SU-DHL-6 (cell line): Measurements from ENCODE around the gene TEDC1.

Experiments used
- H2AFZ ChIP-seq: fragments of 200-600 bp; sonication (generic); 2 replicates; pipeline ENCODE4 v1.6.1; 2014; ENCODE audit warnings: low read depth, mild to moderate bottlenecking, moderate library complexity, mixed read lengths, antibody characterized with exemption, low read length; ENCODE audit not compliant: severe bottlenecking
- H3F3A ChIP-seq: fragments of 200-600 bp; shearing (Covaris generic); 2 replicates; pipeline ENCODE4 v1.6.0; 2016; ENCODE audit warnings: antibody characterized with exemption, mild to moderate bottlenecking; ENCODE audit not compliant: insufficient read depth
- H3K27ac ChIP-seq: fragments of 200-600 bp; sonication (generic); 2 replicates; pipeline ENCODE4 v1.5.1; 2016; ENCODE audit warnings: low read depth, mild to moderate bottlenecking, low read length, moderate library complexity, mixed read lengths
- H3K27me3 ChIP-seq: fragments of 200-600 bp; sonication (generic), shearing (Covaris generic); 2 replicates; pipeline ENCODE4 v1.6.0; 2014; ENCODE audit warnings: mild to moderate bottlenecking, low read length
- H3K36me3 ChIP-seq: fragments of 200-600 bp; sonication (generic); 2 replicates; pipeline ENCODE4 v1.6.1; 2014; ENCODE audit warnings: mild to moderate bottlenecking, low read length, mixed read lengths
- H3K4me2 ChIP-seq: fragments of 300-600, 200-600 bp; shearing (Covaris generic), sonication (generic); 2 replicates; pipeline ENCODE4 v1.6.0; 2014; ENCODE audit warnings: low read length, low read depth, mild to moderate bottlenecking; ENCODE audit not compliant: poor library complexity, severe bottlenecking
- H3K4me3 ChIP-seq: fragments of 200-600 bp; sonication (generic); 2 replicates; pipeline ENCODE4 v1.5.1; 2014; ENCODE audit warnings: antibody characterized with exemption, low read length, mild to moderate bottlenecking, mixed read lengths; ENCODE audit not compliant: insufficient read depth, poor library complexity, severe bottlenecking
- H3K79me2 ChIP-seq: fragments of 200-600 bp; sonication (generic); 2 replicates; pipeline ENCODE4 v1.6.1; 2014; ENCODE audit warnings: mild to moderate bottlenecking, low read length, moderate library complexity; ENCODE audit not compliant: insufficient read depth
- H3K9ac ChIP-seq: fragments of 200-600 bp; sonication (generic); 2 replicates; pipeline ENCODE4 v1.7.0; 2014; ENCODE audit warnings: mild to moderate bottlenecking, low read length
- H3K9me2 ChIP-seq: fragments of 200-600 bp; sonication (generic); replicated peaks from 2 replicates; pipeline ENCODE4 v1.6.1; 2014; ENCODE audit warnings: low read length; ENCODE audit not compliant: insufficient read depth
- H3K9me3 ChIP-seq: fragments of 200-600 bp; sonication (generic); 2 replicates; pipeline ENCODE4 v1.6.1; 2014; ENCODE audit warnings: low read length, mixed read lengths; ENCODE audit not compliant: insufficient read depth
- H4K20me1 ChIP-seq: fragments of 200-600 bp; sonication (generic); 2 replicates; pipeline ENCODE4 v1.6.1; 2014; ENCODE audit warnings: low read depth, mild to moderate bottlenecking, antibody characterized with exemption, low read length, moderate library complexity, mixed read lengths
- EZH2phosphoT487 ChIP-seq: fragments of 200-600 bp; sonication (generic), shearing (Covaris generic); conservative IDR thresholded peaks from 2 replicates; pipeline ENCODE4 v1.6.1; 2018; ENCODE audit warnings: mild to moderate bottlenecking, antibody characterized with exemption, low read length, moderate library complexity, mixed read lengths
- TF ChIP-seq, protein P1 (sequence below): fragments of 200-600 bp; sonication (generic); IDR thresholded peaks from one replicate; pipeline ENCODE4 v1.5.1; 2017; ENCODE audit warnings: antibody characterized with exemption, mild to moderate bottlenecking, low read length, moderate library complexity; ENCODE audit not compliant: insufficient read depth, poor library complexity, severe bottlenecking

TEDC1 gene

DNA sequence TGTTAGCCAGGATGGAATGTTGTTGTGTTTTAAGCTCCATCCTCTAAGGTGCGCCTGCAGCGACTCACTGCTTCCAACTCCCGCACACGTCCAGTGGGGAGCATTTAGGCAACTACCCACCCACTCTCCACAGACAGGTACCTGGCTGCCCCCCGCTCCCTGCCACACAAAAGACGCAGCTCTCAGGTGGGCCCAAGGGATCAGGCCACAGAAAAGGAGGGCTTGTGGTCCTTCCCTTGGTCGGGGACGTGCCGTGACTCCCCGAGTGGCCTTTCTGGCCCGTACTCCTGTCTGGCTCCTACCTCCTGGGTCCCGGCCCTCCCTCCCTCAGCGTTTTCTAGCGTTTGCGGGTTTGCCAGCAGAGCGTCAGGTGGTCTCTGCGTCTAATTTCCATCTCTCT, 16.2 kb downstream of the TEDC1 start:
- Histone ChIP-seq H3K9ac (no peak overlapping the region), H4K20me1 (no peaks in the 10 kb centered on the region), H3K27ac (no peak overlapping the region), H3K9me2 (no peaks in the 10 kb centered on the region), H3K79me2 (no peaks in the 10 kb centered on the region), H3K4me2 (no peak overlapping the region), H3K9me3 (no peaks in the 10 kb centered on the region), H3K36me3 (no peaks in the 10 kb centered on the region), H3K4me3 (no peak overlapping the region), H3K27me3 (no peaks in the 10 kb centered on the region), H3F3A (no peaks in the 10 kb centered on the region), H2AFZ (no peak overlapping the region)
- no peak for TF ChIP-seq EZH2phosphoT487
- TF ChIP-seq, protein P1, sequence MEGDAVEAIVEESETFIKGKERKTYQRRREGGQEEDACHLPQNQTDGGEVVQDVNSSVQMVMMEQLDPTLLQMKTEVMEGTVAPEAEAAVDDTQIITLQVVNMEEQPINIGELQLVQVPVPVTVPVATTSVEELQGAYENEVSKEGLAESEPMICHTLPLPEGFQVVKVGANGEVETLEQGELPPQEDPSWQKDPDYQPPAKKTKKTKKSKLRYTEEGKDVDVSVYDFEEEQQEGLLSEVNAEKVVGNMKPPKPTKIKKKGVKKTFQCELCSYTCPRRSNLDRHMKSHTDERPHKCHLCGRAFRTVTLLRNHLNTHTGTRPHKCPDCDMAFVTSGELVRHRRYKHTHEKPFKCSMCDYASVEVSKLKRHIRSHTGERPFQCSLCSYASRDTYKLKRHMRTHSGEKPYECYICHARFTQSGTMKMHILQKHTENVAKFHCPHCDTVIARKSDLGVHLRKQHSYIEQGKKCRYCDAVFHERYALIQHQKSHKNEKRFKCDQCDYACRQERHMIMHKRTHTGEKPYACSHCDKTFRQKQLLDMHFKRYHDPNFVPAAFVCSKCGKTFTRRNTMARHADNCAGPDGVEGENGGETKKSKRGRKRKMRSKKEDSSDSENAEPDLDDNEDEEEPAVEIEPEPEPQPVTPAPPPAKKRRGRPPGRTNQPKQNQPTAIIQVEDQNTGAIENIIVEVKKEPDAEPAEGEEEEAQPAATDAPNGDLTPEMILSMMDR, result no peak

DNA sequence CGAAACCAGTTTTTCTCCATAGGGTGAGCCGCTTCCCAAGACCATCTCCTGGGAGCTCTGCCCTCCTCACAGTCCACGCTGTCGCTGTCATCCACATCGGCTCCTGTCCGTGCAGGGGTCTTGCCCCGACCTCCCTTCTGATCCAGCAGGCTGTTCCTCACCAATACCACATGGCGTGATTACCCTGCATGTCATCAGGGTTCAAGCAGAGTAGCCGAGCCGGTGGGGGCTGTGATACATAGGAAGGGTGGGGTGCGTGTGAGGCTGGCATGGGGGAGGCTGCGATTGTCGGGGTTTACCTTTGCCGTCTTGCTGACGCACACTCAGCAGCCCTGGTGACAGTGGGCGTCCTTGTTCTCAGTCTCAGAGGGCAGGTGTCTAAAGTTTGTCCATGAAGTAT, 17.0 kb downstream of the TEDC1 start:
- no peak for TF ChIP-seq EZH2phosphoT487
- TF ChIP-seq, protein P1, result no peak
- no peaks in the 10 kb centered on the region for H3K9me2 ChIP-seq
- H3K4me2 ChIP-seq, result no peak overlapping the region
- no peak overlapping the region for H3K4me3 ChIP-seq
- no peaks in the 10 kb centered on the region for H3K27me3 ChIP-seq
- no peak overlapping the region for H2AFZ ChIP-seq
- no peaks in the 10 kb centered on the region for H3K36me3 ChIP-seq
- no peaks in the 10 kb centered on the region for H3F3A ChIP-seq
- no peaks in the 10 kb centered on the region for H3K9me3 ChIP-seq
- H3K79me2 ChIP-seq, result no peaks in the 10 kb centered on the region
- no peak overlapping the region for H3K9ac ChIP-seq
- no peak overlapping the region for H3K27ac ChIP-seq
- no peaks in the 10 kb centered on the region for H4K20me1 ChIP-seq

DNA sequence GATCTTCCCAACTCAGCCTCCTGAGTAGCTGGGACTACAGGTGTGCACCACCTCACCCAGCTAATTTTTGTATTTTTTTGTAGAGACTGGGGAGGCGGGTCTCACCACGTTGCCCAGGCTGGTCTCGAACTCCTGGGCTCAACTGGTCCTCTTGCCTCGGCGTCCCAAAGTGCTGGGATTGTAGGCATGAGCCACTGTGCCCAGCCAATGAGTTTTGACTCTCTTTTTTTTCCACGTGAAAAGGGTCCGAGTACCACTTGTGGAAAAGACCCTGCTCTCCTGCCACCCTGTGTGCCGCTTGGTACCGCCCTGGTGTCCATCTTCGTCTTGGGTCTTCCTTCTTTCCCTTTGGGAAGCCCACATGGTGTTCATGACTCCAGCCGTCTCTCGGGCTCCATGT, 17.6 kb downstream of the TEDC1 start:
- Histone ChIP-seq H4K20me1 (no peaks in the 10 kb centered on the region), H3K79me2 (no peaks in the 10 kb centered on the region), H2AFZ (no peak overlapping the region), H3K9me3 (no peaks in the 10 kb centered on the region), H3K27ac (no peak overlapping the region), H3K27me3 (no peaks in the 10 kb centered on the region), H3K9me2 (no peaks in the 10 kb centered on the region), H3K36me3 (no peaks in the 10 kb centered on the region), H3K9ac (no peak overlapping the region), H3K4me3 (no peak overlapping the region), H3F3A (no peaks in the 10 kb centered on the region), H3K4me2 (no peak overlapping the region)
- TF ChIP-seq, protein P1, result no peak
- no peak for TF ChIP-seq EZH2phosphoT487
